B cell (primary cell): ENCODE results near the gene RAB33B. TPM values are rescaled to one million over a fixed set of nuclear protein-coding genes. Genes with fewer than 3 reads are reported as not detected.

Experiments used
- ATAC-seq: fragments of 200-7000 bp; cut with Tn5 transposase; one replicate; pipeline ENCODE4 v1.10.0; 2021; ENCODE audit warnings: low read depth, mild to moderate bottlenecking, moderate number of reproducible peaks, moderate library complexity
- CTCF ChIA-PET: fragments of 350-600 bp; sonication (Branson Sonifier 250); formaldehyde crosslinking; loops from one replicate; lab custom pipeline; 2021; ENCODE audit warnings: antibody characterized with exemption, inconsistent platforms; lab: Charles Lee
- POLR2A ChIA-PET: fragments of 350-600 bp; sonication (Branson Sonifier 250); formaldehyde crosslinking; loops from one replicate; lab custom pipeline; 2021; ENCODE audit warnings: antibody characterized with exemption; lab: Charles Lee
- DNase-seq: peaks from one replicate; pipeline ENCODE4 v3.0.0; 2013
- H2AFZ ChIP-seq: 2 replicates; pipeline ENCODE4 v1.6.1; 2012; ENCODE audit warnings: mild to moderate bottlenecking, low read depth, low read length; ENCODE audit not compliant: insufficient read depth, poor library complexity, severe bottlenecking
- H3K27ac ChIP-seq, 2 donors: 1 replicate in 1 of 2; 2 replicates in 1 of 2; pipeline ENCODE4 v1.5.1; 2012 to 2013; ENCODE audit warnings: low read length in 2 of 2, mild to moderate bottlenecking in 2 of 2, moderate library complexity in 1 of 2
- H3K27me3 ChIP-seq, 4 experiments: fragments of 200-600 bp in 1 of 4; sonication (generic) in 1 of 4; replicated peaks in 1 of 4; 1 replicate in 2 of 4; 2 replicates in 2 of 4; pipeline versions ENCODE4 v1.6.1 to v1.7.0; 2013 to 2016; ENCODE audit warnings: low read length in 3 of 4, mild to moderate bottlenecking in 2 of 4, mixed read lengths in 1 of 4, moderate library complexity in 1 of 4; ENCODE audit not compliant: insufficient read depth in 4 of 4, control insufficient read depth in 3 of 4; ENCODE audit errors: control extremely low read depth in 1 of 4
- H3K36me3 ChIP-seq, 2 experiments: replicated peaks in 1 of 2; 1 replicate in 1 of 2; 2 replicates in 1 of 2; pipeline versions ENCODE4 v1.6.1 to v1.7.1; 2013; ENCODE audit warnings: low read length in 1 of 2; ENCODE audit not compliant: insufficient read depth in 2 of 2, control insufficient read depth in 1 of 2; ENCODE audit errors: control extremely low read depth in 1 of 2, extremely low read depth in 1 of 2
- H3K4me1 ChIP-seq, 2 donors: fragments of 200-600 bp in 1 of 2; sonication (generic) in 1 of 2; 1 replicate in 1 of 2; 2 replicates in 1 of 2; pipeline versions ENCODE4 v1.5.1 to v1.6.1; 2013 to 2017; ENCODE audit warnings: low read length in 2 of 2; ENCODE audit not compliant: control insufficient read depth in 2 of 2, insufficient read depth in 2 of 2
- H3K4me2 ChIP-seq: replicated peaks from 2 replicates; pipeline ENCODE3; 2012; ENCODE audit warnings: mild to moderate bottlenecking, low read depth, low read length; ENCODE audit not compliant: poor library complexity, severe bottlenecking
- H3K4me3 ChIP-seq, 5 experiments: fragments of 200-600 bp in 1 of 5; sonication (generic) in 1 of 5; 1 replicate in 3 of 5; 2 replicates in 2 of 5; pipeline versions ENCODE4 v1.5.1 to v1.7.0; 2011 to 2016; ENCODE audit warnings: low read length in 4 of 5, mild to moderate bottlenecking in 4 of 5, low read depth in 2 of 5, control low read depth in 1 of 5, moderate library complexity in 1 of 5; ENCODE audit not compliant: insufficient read depth in 1 of 5; ENCODE audit errors: control extremely low read depth in 1 of 5, extremely low read depth in 1 of 5
- H3K79me2 ChIP-seq: fragments of 200-600 bp; sonication (generic); one replicate; pipeline ENCODE4 v1.6.0; 2016; ENCODE audit warnings: low read length; ENCODE audit not compliant: control insufficient read depth, insufficient read depth
- H3K9ac ChIP-seq: fragments of 200-600 bp; sonication (generic); 2 replicates; pipeline ENCODE4 v1.6.1; 2017; ENCODE audit warnings: mild to moderate bottlenecking, low read length, moderate library complexity
- H3K9me3 ChIP-seq, 3 donors: one replicate each; pipeline versions ENCODE4 v1.6.1 to v1.7.1; 2013; ENCODE audit warnings: low read length in 2 of 3; ENCODE audit not compliant: control insufficient read depth in 2 of 3, insufficient read depth in 1 of 3; ENCODE audit errors: control extremely low read depth in 1 of 3
- H4K20me1 ChIP-seq: 2 replicates; pipeline ENCODE4 v1.6.0; 2012; ENCODE audit warnings: mild to moderate bottlenecking, low read length; ENCODE audit not compliant: insufficient read depth, control insufficient read depth, poor library complexity, severe bottlenecking
- H3K27ac Mint-ChIP-seq: one replicate; pipeline ENCODE4 v1.8.0; 2021; ENCODE audit warnings: mixed read lengths
- H3K27me3 Mint-ChIP-seq: one replicate; pipeline ENCODE4 v1.8.0; 2021; ENCODE audit warnings: mixed read lengths
- H3K4me1 Mint-ChIP-seq: one replicate; pipeline ENCODE4 v1.8.0; 2021; ENCODE audit warnings: mixed read lengths
- H3K4me3 Mint-ChIP-seq: one replicate; pipeline ENCODE4 v1.8.0; 2021; ENCODE audit warnings: mixed read lengths
- H3K9me3 Mint-ChIP-seq: one replicate; pipeline ENCODE4 v1.8.0; 2022; ENCODE audit warnings: mixed read lengths; ENCODE audit not compliant: insufficient read depth
- EZH2 ChIP-seq: IDR thresholded peaks from 2 replicates; pipeline ENCODE4 v1.6.1; 2012; ENCODE audit warnings: borderline replicate concordance, low read depth, mild to moderate bottlenecking, moderate library complexity, low read length; ENCODE audit not compliant: insufficient read depth, poor library complexity, severe bottlenecking
- WGBS: methylation state at CpG from one replicate; pipeline ENCODE4 v1.1.5; 2013; ENCODE audit warnings: missing lambda C conversion rate; ENCODE audit not compliant: insufficient coverage; 5-methylcytosine and 5-hydroxymethylcytosine counted together
- intact Hi-C: fragments of 100-400 bp; cut with micrococcal nuclease; formaldehyde crosslinking; loops from one replicate; pipeline ENCODE4 v1.10.0; 2022
- polyA plus RNA-seq: library from polyadenylated mRNA; depleted of rRNA; stranded (reverse); fragments of >200 nt; gene quantifications from 2 replicates; pipeline ENCODE4 v1.2.3, GENCODE V29; 2012
- total RNA-seq, 2 donors: library from RNA; stranded (reverse); fragments of 120-200 nt in 1 of 2; gene quantifications; 1 replicate in 1 of 2; 2 replicates in 1 of 2; pipeline versions ENCODE4 v1.2.3 to v1.2.4, GENCODE V29; 2013 to 2022
- TF ChIP-seq, protein P1 (sequence below): fragments of 200-600 bp; IDR thresholded peaks from one replicate; pipeline ENCODE4 v1.8.0; 2022; ENCODE audit warnings: antibody characterized with exemption, mild to moderate bottlenecking

RAB33B gene
- total and polyA plus RNA-seq, 2 donors (not counting 1 experiment from before 2014, with no cell fraction given), result 13.1 to 18.2 TPM

DNA sequence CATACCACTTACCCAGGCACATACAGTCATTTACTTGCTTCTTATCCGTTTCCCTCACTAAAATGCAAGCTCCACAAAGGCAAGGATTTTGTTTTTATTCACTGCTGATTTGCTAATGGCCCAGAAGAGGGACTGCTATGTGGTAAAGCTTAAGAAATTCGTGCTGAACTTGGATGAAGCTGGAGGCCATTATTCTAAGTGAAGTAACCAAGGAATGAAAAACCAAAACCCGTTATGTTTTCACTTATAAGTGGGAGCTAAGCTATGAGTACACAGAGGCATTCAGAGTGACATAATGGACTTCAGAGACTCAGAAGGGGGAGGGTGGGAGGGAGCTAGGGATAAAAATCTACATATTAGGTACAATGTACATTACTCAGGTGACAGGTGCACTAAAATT is 47.2 kb downstream of the RAB33B start:
- POLR2A ChIA-PET, result no interaction called here
- Mint-ChIP-seq H3K27ac (no peak overlapping the region), H3K4me1 (no peaks in the 10 kb centered on the region), H3K27me3 (no peaks in the 10 kb centered on the region), H3K9me3 (no peaks in the 10 kb centered on the region), H3K4me3 (no peak overlapping the region)
- no peak overlapping the region for H3K9ac ChIP-seq
- H3K4me2 ChIP-seq, result no peak overlapping the region
- H3K4me1 ChIP-seq, result no peaks in the 10 kb centered on the region
- no peak for DNase-seq
- no peaks in the 10 kb centered on the region for H3K79me2 ChIP-seq
- no peaks in the 10 kb centered on the region for H3K36me3 ChIP-seq
- H4K20me1 ChIP-seq, result no peaks in the 10 kb centered on the region
- WGBS, result 92% methylated on average over 2 of the region's 3 CpGs
- no peak for ATAC-seq
- intact Hi-C loops, result no loop called here
- H3K27ac ChIP-seq, result no peak overlapping the region
- CTCF ChIA-PET, result interaction anchor here (0.7 to 1.8 kb wide), 5 partner anchors 10 to 471 kb away, joined by 3 to 6 read pairs (median 4); no protein-coding TSS in a partner anchor
- TF ChIP-seq EZH2, result no peak
- TF ChIP-seq, protein P1, sequence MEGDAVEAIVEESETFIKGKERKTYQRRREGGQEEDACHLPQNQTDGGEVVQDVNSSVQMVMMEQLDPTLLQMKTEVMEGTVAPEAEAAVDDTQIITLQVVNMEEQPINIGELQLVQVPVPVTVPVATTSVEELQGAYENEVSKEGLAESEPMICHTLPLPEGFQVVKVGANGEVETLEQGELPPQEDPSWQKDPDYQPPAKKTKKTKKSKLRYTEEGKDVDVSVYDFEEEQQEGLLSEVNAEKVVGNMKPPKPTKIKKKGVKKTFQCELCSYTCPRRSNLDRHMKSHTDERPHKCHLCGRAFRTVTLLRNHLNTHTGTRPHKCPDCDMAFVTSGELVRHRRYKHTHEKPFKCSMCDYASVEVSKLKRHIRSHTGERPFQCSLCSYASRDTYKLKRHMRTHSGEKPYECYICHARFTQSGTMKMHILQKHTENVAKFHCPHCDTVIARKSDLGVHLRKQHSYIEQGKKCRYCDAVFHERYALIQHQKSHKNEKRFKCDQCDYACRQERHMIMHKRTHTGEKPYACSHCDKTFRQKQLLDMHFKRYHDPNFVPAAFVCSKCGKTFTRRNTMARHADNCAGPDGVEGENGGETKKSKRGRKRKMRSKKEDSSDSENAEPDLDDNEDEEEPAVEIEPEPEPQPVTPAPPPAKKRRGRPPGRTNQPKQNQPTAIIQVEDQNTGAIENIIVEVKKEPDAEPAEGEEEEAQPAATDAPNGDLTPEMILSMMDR, result no peak
- no peak overlapping the region for H2AFZ ChIP-seq
- H3K9me3 ChIP-seq, result peaks cover 0 to 4% (median 0%) of the 10 kb centered on the region in 3 donors
- no peaks in the 10 kb centered on the region for H3K27me3 ChIP-seq
- no peak overlapping the region for H3K4me3 ChIP-seq

DNA sequence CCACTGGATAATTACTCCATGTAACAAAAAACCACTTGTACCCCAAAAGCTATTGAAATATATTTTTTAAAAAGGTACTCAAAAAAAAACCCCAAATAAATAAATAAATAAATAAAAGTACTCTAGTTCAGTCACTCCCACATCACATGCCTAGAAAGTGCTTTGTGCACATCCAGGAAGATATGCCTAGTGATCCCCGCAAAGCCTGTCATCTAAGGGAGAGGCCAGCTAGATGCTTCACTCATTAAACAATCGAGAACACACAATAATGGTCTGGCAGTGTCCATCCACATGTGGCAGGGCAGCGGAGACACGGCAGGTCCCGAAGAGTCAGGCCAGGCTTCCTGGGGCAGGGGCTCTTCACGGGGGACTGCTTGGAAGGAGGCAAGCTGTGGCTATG is 47.6 kb downstream of the RAB33B start:
- DNase-seq (no peak), ATAC-seq (no peak)
- H3K27ac ChIP-seq, result no peak overlapping the region
- ChIA-PET POLR2A (no interaction called here), CTCF (interaction anchor here (0.7 to 1.8 kb wide), 5 partner anchors 10 to 471 kb away, joined by 3 to 6 read pairs (median 4); no protein-coding TSS in a partner anchor)
- H3K4me1 ChIP-seq, result no peaks in the 10 kb centered on the region
- intact Hi-C loops, result no loop called here
- Mint-ChIP-seq H3K4me1 (no peaks in the 10 kb centered on the region), H3K27me3 (no peaks in the 10 kb centered on the region), H3K27ac (no peak overlapping the region), H3K4me3 (no peak overlapping the region), H3K9me3 (no peaks in the 10 kb centered on the region)
- H2AFZ ChIP-seq, result no peak overlapping the region
- H3K9me3 ChIP-seq, result peaks cover 0 to 4% (median 0%) of the 10 kb centered on the region in 3 donors
- no peak overlapping the region for H3K9ac ChIP-seq
- no peaks in the 10 kb centered on the region for H3K27me3 ChIP-seq
- no peaks in the 10 kb centered on the region for H3K36me3 ChIP-seq
- no peak overlapping the region for H3K4me2 ChIP-seq
- 100% methylated on average over 5 of the region's 6 CpGs for WGBS
- no peaks in the 10 kb centered on the region for H4K20me1 ChIP-seq
- no peaks in the 10 kb centered on the region for H3K79me2 ChIP-seq
- no peak overlapping the region for H3K4me3 ChIP-seq
- TF ChIP-seq, protein P1, result no peak
- no peak for TF ChIP-seq EZH2
